GM21381 (cell line): ENCODE data around the gene PSMB3.

Source experiments
- ATAC-seq: cut with Tn5 transposase; IDR thresholded peaks from one replicate; pipeline ENCODE4 v1.9.1; 2021; ENCODE audit warnings: mild to moderate bottlenecking, moderate library complexity; ENCODE audit not compliant: unreplicated experiment

The PSMB3 gene

DNA sequence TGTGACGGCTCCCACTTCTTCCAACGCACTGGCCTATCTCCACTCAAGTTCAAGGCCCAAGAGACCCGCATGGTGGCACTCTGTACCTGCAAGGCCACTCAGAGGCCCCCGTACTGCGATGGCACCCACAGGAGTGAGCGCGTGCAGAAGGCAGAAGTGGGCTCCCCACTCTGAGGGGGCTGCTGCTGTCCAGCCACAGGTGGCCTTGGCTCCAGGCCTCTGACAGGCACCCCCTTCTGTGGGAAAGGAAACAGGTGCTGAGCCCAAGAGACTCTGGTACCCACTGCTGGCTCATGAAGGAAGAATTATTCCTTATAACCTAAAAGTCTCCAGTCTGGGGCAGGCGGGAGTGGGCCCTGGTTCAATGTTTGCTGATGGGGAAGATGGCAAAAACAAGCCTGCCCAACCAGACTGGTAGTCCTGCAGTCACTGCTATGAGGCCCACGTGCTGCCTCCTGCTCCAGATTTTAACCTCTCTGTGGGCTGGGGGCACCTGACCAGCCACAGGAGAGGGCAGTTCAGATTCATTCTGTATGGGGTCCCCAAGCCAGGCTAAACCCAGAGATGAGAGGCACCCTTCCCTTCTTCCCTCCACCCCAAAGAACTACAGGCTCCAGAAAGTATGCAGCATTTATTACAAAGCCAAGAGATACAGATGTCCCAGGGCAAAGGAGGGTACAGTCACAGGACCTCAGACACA lies 19.1 kb upstream of the PSMB3 start:
- ATAC-seq, result no peak

DNA sequence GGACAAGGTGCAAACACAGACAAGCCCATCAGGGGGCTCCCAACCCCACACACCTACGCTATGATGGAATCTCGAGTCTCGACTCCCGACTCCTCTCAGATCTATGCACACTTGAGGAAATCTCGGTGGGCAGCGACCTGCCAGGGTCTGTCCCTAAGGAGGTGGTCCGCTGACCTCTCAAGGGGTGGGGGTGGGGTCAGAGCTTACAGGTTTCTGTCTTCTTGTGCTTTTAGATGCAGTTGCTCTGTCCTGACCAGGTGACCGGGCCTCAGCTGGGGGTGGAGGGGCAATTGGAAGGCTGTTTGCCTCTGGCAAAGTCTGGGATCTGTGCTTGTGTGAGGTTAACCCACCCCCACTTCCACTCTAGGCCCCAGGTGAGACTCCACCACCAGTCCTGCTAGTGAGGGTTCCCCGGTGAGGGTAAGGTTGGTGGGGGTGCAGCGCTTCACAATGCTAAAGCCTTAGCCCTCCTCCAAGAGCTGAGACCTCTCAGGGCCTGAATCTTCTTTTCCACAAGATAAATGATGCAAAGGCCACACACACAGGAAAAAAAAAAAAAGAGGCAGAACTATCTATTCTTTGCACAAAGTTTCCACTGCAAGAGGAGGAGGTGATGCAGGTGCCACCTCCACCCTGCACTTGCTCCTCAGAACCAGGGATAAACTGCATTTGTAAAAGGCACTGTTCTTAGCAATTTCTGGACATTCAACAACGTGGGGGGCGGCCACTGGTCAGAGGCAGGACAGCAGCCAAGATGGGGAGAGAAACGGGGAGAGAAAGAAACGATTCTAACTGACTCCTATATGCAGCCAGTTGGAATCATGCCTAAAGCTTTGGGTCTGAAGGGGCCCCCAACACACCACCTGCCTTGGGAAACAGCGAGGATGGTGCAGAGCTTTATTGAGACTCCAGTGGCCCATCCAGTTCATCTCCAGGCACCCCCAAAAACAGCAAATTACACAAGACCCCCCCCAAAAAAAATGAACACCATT lies 18.3 kb upstream of the PSMB3 start:
- no peak for ATAC-seq

DNA sequence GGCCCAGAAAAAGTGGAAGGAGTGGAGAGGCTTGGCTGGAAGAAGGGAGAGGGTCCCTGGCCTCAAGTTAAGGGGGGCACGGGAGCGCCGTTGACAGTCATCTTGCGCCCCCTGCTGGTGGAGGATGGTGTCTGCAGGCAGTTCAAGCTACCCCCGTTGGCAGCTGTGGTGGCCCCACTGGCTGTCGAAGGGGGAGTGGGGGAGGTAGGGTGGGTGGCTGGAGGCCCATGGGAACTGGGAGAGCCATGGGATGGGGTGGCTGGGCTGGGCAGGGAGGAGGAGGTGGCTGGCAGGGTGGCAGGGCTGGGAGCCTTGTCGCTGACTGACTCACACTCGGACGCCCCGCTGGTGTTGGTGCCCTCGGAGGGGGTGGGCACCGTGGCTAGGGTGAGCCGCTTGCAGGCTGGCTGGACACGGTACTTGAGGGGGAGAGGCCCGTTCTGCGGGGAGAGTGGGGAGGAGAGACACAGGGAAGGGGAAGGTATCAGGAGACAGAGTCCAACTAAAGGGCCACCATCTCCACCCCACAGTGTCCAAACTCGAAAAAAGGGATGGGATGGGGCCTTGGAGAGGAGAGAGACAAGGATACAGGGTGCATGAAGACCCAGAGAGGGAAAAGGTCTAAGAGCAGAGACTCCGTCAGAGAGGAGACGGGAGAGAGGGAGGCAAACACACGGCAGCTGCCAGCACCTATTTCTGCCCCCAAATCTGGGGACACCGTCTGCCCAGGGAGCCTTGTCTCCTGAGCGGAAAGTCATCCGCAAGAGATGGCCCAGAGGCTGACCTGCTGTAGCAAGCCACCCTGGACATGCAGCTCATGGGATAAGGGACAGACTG lies 17.2 kb upstream of the PSMB3 start:
- no peak for ATAC-seq

DNA sequence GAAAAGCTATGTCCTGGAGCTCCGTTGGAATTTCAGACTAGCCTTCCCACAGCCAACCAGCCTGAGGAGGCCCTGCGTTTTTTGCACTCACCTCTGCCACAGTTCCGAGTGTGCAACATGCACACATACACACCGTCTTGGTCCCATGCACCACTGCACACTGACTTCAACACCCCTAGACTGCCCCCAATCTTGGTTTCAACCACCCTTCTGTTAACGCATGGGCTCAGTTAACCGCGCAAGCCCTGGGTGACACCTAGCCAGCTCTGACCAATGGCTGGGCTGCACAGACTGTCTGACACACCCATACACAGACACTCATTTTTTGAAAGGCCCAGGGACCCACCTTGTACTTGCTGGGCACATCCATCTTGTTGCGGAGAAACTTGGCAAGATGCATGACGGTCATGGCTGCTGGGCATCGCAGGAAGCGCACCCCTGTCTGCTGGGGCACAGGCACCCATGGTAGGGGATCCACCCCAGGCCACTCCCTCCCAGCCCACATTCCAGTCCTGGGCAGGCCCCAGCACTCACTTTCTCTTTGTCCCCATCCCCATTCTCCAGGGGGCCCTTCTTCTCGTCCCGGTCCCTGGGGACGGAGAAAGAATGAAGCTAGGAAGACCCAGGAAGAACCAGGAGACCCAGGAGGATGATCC lies 14.4 kb upstream of the PSMB3 start:
- no peak for ATAC-seq

DNA sequence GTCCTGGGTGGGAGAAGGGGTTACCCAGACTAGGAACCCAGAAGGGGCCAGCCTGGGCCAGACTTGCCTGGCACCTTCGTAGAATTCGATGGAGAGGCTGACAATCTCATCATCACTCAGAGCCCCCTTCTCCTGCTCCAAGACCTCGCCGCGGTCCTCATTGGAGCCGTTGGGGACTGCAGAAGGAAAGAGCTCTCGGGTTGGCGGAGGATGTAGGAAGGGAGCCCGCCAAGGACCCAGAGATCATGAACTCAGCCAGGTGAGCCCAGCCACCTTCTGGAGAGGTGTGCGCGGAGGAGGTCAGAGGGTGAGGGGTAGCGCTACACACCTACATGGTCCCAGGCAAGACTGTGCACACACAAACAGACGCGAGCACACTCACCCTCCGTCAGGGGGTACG lies 13.9 kb upstream of the PSMB3 start:
- ATAC-seq, result no peak

DNA sequence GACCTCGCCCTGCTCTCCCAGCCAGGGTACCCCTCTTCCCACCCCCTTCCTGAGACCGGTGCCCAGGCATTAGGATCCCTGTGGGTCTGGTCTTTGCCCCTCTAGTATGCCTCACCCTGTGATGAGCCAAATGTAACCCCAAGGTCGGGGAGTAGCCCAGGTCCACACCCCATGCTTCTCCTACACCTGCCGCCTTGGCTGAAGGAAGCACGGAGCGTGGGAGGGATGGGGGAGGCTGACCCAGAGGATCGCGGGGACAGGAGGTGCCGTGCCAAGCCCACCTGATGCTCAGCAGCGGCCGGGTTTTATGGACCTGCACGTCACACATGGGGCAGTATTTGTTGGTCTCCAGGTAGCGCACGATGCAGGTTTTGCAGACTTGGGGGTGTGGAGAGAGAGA lies 13.2 kb upstream of the PSMB3 start:
- ATAC-seq, result no peak

DNA sequence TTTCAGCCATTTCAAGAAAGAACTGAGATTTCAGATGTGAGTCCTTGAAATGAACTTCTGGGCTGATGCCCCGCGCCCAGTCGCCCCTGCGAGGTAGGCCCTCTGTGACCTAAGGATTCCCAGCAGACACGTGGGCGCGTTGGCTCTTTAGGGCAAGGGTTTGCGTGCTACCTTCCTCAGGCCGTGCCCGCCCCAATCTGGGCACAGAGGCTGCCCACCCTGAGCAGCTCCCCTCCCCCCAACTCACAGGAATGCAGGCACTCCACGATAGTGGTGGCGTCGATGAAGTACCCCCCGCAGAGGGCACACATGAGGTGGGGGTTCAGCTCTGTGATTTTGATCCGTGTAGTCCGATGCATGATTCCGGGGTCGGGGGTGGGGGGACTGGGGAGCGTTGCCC lies 12.5 kb upstream of the PSMB3 start:
- no peak for ATAC-seq

DNA sequence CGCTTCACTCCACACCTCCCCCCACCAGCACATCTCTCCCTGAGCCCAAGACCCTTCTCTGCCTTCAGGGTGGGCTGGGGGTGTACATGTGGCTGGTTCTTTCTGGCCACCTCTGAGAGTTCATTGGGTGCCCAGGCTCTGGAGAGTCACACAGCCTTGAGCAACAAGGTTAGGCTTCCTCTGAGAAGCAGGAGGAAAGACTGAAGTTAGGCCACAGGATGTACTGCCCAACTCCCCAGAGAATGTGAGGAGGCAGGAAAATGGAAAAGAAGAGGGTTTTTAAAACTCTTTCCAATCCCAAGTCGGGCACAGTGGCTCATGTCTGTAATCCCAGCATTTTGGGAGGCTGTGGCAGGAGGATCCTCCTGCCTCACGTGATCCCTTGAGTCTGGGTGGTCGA lies 11.7 kb upstream of the PSMB3 start:
- no peak for ATAC-seq

DNA sequence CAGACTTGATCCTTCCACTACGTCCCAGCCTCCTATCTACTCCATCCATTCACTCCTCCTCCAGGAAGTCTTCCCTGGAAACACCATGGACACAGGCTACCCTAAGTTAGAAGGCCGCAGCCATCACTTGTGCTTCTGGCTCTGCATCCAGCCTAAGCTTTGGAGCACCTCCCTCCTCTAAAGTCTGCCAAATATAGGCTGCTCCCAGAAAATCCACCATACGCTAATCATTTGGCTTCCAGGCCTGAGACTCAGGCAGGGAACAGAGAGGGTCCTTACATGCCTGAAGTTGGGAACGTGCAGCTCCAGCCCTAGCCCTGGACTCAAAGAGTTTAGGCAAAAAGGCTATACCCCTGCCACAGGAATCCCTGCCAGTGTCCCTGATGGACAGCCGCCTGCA lies 11.1 kb upstream of the PSMB3 start:
- no peak for ATAC-seq

DNA sequence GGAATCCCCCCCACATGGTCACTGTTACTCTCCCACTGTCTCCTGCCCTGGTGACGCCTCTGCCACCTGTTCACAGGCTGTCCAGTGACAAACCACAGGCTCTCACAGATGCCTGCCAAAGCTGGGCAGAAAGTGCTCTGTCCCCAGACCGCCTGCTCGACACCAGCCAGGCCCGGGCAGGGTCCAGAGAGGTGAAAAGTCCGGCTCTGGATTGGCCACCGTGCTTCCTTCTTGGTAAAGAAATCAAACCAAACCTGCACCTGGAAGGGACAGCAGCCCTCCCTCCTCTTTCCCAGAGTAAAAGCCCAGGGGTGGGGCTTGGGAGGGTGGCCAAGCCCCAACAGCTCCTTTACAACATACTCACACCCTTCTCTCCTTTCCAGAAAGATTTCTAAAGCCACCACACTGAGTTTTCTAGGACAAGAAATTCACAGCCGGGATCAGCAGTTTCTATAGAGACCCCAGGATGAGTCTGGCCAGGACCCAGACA lies 10.6 kb upstream of the PSMB3 start:
- no peak for ATAC-seq

DNA sequence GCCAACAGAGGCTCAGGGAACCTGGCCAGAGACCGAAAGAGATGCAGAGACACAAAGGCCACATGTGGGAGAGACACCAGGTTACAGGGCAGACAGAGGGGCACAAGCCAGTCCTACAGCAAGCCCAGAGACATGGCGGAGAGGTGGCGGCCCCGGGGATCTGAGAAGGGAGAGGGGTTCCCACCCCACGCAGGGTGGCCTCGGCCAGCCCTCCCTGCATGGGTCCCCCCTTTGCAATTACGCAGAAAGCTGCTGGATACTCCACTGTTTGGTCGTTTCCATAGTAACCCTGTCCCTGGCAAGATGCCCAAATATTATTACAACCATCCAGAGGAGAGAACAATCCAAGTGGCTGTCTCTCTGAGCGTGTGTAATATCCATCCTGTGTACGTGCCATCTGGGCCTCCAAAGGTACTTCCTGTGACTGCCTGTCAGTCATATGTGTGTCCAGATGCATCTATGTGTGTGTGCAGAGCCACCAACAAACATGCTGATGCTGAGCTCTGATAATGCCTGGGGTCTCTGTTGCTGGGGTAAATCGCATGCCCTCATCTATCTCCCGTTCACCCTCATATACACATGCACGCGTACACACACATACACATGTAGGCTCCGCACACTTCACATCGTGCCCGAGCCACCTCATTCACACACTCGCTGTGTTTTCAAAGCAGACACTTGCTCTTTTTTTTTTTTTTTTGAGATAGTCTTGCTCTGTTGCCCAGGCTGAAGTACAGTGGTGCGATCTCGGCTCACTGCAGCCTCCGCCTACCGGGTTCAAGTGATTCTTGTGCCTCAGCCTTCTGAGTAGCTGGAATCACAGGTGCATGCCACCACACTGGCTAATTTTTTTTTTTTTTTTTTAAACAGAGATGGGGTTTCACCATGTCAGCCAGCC lies 9.9 kb upstream of the PSMB3 start:
- no peak for ATAC-seq

DNA sequence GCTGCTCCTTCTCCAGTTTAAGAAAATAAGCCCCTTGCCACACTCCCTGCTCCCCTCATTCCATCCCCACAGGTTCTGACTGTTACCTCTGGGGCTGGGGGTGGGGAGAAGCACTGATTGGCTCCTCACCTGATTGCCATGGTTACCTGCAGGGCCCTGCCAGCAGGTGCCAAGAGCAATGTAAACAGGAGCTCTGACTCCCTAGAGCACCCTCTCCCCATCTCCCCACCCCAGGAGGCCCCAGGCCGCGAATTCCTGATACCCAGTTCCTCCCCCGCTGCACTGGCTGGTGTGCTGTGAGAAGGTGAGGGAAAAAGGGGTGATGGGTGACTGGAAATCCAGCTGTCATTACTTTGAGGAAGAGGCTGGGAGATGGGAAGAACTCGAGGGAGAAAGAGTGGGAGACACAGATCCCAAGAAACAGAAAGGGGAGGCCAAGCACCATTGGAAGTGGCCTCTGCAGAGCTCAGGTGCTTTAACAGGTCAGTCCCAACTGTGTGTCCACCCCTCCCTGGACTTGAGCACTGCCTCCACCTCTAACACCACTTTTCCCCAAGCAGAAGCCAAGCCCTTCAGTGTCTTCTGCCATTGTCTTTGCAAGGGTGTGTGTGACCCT lies 8.9 kb upstream of the PSMB3 start:
- ATAC-seq, result no peak

DNA sequence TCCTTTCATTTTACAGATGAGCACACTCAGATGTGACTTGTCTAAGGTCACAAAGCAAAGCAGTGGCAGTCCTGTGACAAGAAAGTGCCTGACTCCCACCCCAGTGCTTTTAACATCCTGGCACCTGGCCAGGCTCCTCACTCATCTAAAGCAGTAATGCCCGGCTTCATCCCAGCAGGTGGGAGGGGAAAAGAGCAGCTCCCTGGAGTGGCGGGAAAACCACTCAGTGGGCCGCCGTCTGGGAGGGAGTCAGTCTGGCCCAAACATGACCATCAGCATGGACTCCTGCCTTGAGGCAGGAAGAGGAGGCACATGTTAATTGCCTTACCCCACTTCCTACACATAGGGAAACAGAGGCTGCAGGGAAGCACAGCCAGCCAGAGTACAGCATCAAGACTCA lies 7.0 kb upstream of the PSMB3 start:
- ATAC-seq, result no peak

DNA sequence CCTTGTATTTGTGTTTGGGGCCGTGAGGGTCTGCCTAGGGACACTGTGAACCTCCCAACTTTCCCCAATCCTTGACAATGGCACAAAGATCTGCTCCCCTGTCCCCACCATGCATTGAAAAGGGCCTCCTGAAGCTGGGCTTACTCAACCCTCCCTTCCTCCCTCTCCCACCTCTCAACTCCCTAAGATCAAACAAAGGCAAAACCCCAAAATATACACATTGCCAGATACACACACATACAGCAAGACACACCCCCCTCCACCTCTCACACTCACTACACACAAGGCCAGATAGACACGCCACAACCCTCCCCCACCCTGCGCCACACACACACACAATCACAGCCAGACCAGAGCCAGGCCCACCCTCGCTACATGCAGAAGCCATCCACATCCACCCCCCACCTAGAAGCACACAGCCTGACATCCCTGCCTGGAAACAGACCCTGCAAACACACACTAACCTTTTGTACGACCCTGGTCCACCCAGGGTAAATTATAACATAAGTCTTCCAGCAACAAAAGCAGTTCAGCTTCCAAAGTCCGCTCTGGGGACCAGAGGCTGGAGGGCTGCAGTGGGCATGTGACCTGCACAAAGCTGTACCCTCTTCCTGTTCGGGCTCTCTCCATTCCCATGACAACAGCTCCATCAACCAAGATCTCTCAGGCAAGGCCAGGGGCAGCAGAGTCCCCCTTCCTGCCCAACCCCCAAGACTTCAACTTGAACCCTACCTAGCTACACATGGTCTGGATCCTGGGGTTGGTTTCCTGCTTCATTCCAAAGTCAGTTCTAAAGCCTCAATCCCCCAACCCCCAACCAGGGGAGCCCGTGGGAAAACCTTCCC lies 6.3 kb upstream of the PSMB3 start:
- ATAC-seq, result no peak

DNA sequence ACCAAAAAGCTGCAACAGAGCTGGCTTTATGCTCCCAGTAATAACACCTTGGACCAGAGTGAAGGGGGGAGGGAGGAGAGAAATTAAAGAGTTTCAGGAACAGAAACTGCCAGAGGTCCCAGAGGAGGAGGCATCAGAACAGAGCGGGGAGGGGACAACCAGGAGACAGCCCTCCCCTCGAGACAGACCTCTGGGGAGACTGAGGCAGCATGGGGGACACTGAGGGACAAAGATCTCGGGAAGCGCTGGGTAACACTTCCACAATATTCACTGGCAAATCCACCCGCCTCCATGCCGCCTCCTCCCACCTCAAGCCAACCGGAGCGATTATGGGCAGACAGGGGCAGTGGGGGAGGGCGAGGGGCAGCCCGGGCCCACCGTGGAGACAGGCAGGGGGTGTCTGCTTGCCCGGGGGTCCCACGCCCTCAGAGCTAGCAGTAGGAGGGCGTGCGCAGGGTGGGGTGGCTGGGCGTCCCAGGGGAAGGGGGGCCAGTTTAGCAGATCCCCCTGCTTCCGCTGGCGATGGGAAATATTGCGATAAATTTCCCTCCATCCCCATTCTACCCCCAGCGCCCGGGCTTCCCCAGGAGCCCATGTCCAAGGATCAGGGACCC lies 5.6 kb upstream of the PSMB3 start:
- no peak for ATAC-seq

DNA sequence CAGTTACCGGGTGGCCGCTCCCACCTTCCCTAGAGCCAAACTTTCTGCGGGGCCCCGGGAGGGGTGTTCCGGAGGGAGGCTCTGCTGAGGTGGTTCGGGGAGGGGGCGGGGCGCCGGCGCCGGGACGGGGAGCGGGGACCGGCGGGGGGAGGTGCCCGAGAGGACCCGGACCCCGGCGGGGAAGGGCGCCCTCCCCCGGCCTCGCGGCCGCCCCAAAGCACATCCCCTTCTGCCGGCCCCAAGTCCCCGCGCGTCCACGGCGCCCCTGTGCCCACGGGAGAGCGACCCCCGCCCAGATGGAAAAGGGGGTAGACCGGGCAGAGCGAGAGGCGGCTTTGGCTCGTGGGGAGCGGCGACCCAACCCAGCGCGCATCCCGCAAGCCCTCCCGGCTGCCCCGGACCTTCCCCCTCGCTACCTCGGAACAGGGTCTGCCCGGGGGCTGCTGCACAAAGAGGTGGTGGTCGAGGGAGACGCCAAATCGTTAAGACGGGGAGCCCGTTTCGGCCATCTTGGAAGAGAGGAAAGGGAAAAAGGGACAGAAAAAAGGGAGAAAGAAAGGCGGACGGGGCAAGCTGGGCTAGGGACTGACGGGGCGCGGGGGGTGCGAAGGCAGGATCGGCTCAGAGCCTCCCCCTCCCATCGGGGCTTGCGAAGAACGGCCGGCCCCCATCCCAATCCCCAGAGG lies 4.9 kb upstream of the PSMB3 start:
- no peak for ATAC-seq

DNA sequence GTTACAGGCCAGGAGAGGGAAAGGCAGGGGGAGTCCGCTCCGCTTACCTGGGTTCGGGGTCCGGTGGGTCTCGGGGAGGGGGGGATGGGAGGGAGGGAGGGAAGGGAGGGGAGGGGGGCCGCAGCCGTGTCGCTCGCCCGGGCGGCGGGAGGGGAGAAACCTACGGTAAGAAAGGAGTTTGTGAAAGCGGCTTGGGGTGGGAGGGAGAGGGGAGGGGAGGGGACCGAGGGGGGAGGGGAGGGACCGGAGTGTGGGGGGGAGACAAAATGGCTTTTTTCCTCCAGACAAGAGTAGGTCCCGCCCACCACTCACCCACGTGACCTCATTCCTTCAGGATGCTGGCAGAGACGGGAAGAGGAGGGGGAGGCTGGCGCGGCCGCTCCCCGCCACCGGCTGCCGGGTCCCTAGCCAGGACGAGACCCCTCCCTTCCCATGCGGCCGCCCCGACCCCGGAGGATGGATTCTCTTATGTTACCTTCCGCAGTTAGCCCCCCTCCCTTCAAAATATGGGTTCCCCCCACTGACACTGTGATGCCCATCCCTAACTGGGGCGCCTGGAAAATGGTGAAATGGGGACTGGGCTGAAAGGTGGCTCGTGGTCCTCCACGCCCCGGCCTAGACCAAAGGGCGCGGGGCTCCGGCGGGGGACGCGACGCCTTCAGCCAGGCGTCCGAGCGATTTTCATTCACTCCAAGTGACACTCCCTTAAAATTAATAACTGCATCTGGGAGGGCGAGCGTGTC lies 4.2 kb upstream of the PSMB3 start, which contains the start of gene PCGF2:
Gene PCGF2 (minus strand): TSS at position 188 of the 743 bp plus-strand sequence. CDS start 7,934 bp downstream, outside the sequence.
- no peak for ATAC-seq
